Anterior cingulate cortex (tissue), 58 donors: Measurements from ENCODE around the gene MED13L.

ENCODE experiments used
- DNase-seq, 58 donors: peaks; one replicate each; lab custom pipeline; 2025; lab: John Stamatoyannopoulos, UW

MED13L gene

DNA sequence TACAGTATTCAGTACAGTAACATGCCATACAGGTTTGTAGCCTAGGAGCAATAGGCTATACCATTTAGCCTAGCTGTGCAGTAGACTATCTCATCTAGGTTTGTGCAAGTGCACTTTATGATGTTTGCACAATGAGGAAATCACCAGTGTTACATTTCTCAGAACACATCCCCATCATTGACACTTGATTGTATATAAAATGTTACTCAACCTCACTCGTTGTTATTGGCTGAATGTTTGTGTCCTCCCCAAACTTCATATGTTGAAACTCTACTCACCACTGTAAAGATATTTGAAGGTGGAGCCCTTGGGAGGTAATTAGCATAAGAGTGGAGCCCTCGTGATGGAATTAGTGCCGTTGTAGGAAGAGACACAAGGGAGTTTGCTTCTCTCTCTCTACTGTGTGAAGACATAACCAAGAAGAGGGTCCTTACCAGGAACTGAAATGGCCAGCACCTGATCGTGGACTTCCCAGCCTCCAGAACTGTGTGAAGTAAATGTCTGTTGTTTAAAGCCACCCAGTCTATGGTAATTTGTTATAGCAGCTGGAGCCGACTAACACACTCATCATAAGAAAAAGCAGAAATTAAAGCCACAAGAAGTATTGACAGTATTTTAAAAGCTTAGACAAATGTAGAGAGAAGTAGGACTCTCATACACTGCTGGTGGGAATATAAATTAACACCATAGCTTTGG, 3.2 kb upstream of the MED13L start:
- DNase-seq: no peak

DNA sequence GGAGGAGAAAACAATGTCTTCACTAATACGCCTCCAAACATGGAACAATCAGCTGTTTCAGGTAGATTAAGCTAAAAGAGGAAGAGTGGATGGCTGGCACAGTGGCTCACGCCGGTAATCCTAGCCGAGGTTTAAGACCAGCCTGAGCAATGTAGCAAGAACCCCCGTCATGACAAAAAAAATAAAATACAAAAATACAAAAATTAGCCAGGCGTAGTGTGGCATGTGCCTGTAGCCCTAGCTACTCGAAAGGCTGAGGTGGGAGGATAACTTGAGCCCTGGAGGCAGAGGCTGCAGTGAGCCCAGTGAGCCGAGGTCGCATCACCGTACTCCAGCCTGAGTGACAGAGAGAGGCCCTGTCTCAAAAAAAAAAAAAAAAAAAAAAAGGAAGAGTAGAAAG, 1.2 kb upstream of the MED13L start:
- no peak for DNase-seq

GRCh38 chr12:116278279-116278626, 760 bp upstream of the MED13L start:
- DNase-seq: no peak

DNA sequence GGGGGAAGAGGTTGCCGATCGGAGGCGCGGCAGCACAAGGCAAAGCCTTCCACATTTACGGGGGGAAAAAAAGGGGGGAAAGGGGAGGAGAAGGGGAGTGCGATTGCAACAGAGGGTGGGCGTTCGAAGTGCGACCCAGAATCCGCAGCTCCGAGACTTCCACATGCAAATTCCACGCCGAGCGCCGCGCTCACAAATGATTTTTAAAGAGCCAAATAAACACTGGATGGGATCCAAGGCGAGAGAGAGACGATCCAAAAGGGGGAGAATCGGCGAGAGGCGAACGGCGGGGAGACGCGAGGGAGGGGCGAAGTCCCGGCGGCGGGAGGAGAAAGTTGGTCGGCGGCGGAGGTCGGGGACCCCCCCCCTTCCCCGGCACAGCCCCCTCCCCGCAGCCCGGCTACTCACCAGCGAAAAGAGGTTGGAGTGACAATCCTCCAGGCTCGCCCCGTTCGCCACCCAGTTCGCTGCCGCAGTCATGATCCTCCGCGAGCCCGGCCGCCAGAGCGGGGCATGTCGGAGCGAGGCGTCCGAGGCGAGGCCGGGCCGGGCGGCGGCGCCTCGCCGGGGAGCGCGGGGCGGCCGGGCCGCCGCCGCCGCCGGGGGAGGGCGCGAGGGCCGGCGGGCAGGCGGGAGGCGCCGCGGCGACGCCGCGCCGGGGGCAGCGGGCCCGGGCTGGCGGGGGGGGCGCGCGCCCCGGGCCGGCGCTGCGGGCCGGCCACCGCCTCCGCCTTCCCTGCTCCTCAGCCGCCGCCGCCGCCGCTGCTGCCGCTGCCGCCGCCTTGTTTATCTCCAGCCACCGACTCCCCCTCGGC, 634 bp downstream of the MED13L start:
- DNase-seq: peak in 50 of 58 donors; percentile 27 to 79 (median 60)

DNA sequence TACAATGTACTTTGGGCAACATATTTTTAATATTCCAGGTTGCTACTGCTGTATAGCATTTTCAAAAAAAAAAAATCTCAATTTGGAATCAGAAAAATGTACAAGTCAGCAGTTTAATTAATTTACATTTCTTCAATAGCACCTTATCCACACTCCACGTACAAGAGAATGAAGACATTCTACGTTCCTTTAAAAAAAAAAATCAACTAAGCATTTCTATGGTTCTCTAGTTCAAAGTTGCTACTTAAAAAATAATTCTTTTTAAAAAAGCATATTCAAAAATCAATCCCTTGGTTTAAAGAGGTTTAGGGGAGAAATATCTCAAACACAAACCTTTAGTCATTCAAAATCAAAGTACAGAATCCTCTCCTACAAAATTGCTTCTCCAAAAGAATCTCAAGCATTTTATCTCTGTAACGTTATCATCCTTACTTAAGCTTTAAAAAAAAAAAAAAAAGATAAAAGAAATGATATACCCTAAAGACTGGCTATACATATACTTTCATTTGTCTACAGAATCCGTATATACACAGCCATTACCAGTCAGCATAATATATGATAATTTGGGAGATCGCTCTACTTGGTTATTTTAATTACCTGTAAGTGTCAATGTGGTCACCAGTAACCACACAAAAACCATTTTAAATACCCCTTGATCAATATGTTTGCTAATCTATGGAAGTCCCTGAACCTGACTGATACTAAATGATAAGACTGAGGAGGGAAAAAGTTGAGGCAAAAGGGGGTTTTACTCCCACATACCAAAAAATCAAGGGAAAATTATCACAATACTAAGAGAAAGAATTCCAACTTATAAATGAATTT, 2.7 kb downstream of the MED13L start:
- DNase-seq: no peak

- no peak for DNase-seq
Measured at GRCh38 chr12:116273813-116274550, 3.5 kb downstream of the MED13L start.

- DNase-seq: no peak
Measured at GRCh38 chr12:116267948-116268347, 9.5 kb downstream of the MED13L start.

- DNase-seq: no peak
Measured at GRCh38 chr12:116266631-116267349, 10.7 kb downstream of the MED13L start.

DNA sequence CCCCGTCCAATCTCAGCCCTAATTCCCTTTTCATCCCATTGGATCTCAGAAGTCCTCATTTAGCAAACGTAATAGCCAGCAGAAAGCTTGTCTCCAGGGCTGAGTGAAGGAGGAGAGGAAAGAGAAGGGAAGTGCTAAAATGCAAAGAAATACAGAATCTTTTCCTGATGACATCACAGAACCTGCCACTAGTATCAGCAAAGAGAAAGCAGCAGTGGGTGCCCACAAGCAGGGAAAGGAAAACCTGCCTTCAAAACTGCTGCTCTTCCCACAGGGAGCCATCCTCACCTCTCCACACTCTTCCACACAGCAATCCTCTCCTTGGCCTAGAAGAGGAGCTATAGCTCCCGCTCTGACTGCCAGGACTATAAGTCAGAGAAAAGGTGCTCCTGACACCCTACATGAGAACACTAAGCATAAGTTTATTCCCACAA, 11.3 kb downstream of the MED13L start:
- no peak for DNase-seq

DNA sequence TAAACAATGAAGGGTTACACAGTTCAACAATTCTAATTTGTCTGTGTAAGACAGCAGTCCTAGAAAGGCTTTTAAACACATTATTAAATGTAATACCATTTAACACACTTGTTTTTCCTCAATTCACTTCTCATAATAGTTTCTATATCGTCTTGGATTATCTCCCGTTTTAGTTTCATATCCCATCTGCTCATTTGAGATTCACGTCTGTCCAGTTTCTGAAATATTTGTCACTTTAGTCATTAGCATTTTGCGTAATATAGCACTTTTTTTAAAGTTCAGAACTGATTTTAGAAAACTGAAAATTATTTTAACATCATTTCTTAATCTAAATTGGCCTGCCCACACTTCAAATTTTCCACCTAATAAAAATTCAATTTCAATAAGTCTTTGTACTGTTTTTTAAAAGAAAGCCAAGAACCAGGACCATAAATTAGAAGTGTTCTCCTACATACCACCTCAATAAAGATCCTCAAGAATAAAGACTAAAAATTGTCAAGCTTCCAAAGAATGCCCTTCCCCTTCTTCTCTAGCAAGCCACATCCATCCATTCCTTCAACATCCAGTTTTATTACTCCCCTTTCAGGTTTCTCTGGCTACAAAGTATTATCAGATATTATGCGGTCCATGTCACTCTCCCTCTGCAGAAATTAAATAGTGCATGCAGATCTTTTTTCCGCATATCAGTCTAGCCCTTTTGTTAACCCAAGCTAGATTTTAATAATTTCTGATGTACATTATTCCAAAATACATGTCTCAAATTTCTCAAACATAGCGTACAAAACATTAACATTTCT, 11.9 kb downstream of the MED13L start:
- DNase-seq: no peak

GRCh38 chr12:116264525-116265070, 12.9 kb downstream of the MED13L start:
- no peak for DNase-seq

GRCh38 chr12:116263844-116264243, 13.6 kb downstream of the MED13L start:
- no peak for DNase-seq

DNA sequence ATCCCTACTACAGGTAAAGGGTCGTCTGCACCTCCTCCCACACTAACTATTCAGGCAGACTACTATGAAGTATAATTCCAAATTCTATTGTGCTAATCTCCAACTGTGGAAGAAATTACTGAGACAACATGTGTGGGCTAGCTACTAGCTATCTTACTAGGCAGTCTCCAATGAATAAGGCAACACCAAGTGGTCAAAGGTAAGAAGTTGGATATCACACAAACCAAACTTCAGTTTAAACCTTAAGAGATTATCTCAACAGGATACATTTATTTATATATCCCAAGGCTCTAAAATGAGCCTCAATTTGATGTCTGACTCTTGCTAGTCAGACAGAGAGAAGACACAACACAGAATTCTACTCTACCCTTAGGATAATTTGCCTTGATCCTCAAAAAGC, 14.1 kb downstream of the MED13L start:
- DNase-seq: no peak

- DNase-seq: no peak
Measured at GRCh38 chr12:116262741-116263140, 14.8 kb downstream of the MED13L start.

- DNase-seq: no peak
Measured at GRCh38 chr12:116261525-116262100, 15.9 kb downstream of the MED13L start.

- DNase-seq: no peak
Measured at GRCh38 chr12:116259800-116260577, 17.5 kb downstream of the MED13L start.

DNA sequence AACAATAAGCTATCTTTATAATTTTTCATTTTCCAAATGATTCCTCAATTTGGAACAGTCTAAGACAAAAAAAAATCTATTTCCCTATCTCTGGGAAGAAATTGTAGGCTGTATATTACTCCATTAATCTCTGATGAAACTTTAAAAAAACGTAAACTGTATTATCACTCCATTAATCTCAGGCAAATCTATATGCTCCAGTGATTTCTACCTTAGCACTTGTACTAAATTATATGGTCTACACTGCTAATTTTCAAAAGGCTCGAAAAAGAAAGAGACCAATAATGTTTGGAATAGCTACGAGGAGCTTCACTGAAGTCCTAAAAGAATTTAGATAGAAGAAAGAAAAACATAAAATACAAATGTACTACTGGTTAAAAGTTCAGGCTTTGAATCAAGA, 19.7 kb downstream of the MED13L start:
- DNase-seq: no peak

DNA sequence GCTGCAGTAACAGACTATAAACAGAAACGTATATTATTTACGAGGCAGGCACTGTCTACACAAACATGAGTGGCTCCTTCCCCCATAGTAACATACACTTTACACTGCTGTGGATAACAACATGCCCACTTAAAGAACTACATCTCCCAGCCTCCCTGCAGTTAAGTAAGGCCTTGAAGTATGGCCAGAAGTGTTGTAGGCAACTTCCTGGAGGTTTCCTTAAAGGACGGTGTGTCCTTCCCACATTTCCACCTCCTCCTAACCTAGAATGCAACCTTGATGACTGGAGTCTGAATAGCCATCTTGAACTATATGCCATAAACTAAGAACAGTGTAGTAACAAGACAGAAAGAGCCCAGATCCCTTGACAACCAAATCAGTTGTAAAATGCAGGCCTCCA, 20.3 kb downstream of the MED13L start:
- DNase-seq: no peak
